DOHH2 (cell line): Measurements from ENCODE around the gene DLL3.

Source experiments
- EZH2phosphoT487 ChIP-seq: fragments of 200-600 bp; sonication (generic); IDR thresholded peaks from 2 replicates; pipeline ENCODE4 v1.6.1; 2017; ENCODE audit warnings: borderline replicate concordance, mild to moderate bottlenecking, antibody characterized with exemption, low read length, moderate library complexity, mixed read lengths
- TF ChIP-seq, protein P1 (sequence below): fragments of 200-600 bp; sonication (generic); IDR thresholded peaks from one replicate; pipeline ENCODE4 v1.5.1; 2014; ENCODE audit warnings: antibody characterized with exemption, mild to moderate bottlenecking, low read depth, low read length; ENCODE audit not compliant: poor library complexity, severe bottlenecking

DNA sequence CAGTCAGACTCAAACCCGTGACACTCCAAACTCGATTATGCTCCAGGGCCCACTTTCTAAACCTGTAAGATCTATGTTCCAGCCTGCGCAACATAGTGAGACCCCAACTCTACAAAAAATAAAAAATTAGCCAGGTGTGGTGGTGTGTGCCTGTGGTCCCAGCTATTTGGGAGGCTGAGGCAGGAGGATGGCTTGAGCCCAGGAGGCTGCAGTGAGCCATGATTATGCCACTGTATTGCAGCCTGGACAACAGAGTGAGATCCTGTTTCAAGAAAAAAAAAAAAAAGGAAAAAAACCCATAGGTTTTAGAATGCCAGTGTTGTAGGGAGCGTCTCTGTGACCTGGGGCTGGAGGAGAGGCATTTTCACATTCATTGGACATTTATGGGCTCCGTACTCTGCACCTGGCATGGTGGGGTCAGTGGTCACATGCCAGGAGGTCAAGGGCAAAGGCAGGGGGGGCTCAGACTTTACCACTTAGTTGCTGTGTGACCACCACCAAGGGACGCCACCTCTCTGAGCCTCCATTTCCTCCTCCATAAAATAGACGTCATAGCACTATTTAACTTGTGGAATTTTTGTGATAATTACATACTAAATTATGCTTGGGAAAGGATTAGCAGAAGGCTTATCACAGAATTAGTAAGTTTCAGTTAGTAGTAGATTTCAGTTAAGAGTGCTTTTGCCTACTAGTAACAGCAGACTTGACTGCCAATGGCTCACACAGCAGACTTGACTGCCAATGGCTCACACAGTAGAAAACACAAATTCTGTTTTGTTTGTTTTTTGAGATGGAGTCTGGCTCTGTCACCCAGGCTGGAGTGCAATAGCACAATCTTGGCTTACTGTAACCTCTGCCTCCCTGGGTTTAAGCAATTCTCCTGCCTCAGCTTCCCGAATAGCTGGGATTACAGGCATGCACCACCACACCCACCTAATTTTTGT is 22.1 kb downstream of the DLL3 start:
- TF ChIP-seq, protein P1, sequence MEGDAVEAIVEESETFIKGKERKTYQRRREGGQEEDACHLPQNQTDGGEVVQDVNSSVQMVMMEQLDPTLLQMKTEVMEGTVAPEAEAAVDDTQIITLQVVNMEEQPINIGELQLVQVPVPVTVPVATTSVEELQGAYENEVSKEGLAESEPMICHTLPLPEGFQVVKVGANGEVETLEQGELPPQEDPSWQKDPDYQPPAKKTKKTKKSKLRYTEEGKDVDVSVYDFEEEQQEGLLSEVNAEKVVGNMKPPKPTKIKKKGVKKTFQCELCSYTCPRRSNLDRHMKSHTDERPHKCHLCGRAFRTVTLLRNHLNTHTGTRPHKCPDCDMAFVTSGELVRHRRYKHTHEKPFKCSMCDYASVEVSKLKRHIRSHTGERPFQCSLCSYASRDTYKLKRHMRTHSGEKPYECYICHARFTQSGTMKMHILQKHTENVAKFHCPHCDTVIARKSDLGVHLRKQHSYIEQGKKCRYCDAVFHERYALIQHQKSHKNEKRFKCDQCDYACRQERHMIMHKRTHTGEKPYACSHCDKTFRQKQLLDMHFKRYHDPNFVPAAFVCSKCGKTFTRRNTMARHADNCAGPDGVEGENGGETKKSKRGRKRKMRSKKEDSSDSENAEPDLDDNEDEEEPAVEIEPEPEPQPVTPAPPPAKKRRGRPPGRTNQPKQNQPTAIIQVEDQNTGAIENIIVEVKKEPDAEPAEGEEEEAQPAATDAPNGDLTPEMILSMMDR, result no peak
- no peak for TF ChIP-seq EZH2phosphoT487
